ENCODE data around the gene PRTN3.

PRTN3 gene

GRCh38 chr19:896999-897398 is 56.2 kb downstream of the PRTN3 start:
- no peak for DNase-seq

GRCh38 chr19:897442-898039 is 56.7 kb downstream of the PRTN3 start:
- DNase-seq = no peak

All from amygdala (tissue), 56 donors.